Stimulated activated CD4-positive, alpha-beta T cell treated with anti-CD3 and anti-CD28 coated beads, Interleukin-4, amount 100 ng/mL, for 1 hour (primary cell): ENCODE results near the gene ELP1.
"Not testable (repeated sequence)": the region's sequence is repeated elsewhere in the genome, so short reads cannot be mapped to it uniquely, and the experiment has no call there.

Experiments used
- DNase-seq: peaks from one replicate; pipeline ENCODE4 v3.0.0-alpha.2; 2020

The ELP1 gene

DNA sequence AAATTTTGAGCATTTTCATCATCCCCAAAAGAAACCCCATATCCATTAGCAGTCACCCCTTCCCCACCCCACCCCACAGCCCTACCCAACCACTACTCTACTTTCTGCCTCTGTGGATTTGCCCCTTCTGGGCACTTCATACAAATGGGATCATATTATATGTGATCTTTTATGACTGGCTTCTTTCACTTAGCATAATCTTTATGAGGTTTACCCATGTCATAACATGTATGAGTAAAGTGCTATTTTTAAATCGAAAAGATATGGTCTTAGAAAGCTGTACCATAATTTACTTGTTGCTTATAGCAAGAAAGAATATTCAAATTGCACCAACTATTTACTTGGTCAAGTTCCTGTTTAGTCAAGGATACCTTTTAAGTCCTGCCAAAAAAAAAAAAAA is 12.7 kb downstream of the ELP1 start:
- DNase-seq = no peak

DNA sequence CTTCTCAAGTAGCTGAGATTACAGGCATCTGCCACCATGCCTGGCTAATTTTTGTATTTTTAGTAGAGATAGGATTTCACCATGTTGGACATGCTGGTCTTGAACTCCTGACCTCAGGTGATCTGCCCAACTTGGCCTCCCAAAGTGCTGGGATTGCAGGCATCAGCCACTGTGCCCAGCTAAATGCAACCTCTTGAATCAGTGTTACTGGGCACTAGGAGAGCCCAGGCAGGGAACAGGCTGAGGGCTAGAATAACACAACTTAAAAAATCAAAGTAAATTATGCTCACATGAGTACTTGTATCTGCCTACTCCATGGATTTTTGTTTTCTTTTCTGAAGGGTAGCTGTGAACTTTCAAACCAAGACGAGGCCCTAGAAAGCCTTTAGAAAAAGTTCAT is 13.5 kb downstream of the ELP1 start:
- DNase-seq = not testable (repeated sequence)

DNA sequence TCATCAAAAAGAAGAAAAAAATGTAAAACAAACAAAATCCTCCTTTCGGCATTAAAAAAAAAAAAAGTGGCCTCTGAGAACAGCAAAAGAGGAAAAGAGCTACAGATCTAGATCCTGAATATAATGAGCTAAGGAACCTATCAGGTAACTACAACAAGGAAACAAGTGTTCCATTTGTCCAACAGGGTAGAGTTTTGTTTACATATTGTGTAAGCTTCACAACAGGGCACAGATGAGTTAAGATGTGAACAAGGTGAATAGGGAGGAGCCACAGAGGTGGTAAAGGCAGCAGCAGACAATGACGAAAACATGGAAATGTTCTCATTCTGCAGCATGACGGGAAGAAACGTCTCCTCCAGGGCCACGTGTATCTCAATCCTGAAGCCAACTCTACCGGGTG is 14.4 kb downstream of the ELP1 start:
- DNase-seq = no peak

DNA sequence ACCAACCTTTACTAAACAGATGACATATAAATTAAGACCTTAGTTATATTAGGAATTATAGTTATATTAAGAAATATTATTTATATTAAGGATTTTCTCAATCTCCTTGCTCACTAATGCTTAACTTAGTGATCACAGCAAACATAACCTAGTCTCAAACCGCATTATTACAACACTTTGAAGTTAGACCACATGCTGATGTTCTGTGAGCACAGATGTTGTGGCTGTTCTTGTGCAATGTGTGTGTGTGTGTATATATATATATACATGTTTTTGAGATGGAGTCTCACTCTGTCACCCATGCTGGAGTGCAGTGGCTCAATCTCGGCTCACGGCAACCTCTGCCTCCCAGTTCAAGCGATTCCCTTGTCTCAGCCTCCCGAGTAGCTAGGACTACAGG is 20.5 kb downstream of the ELP1 start:
- no peak for DNase-seq

DNA sequence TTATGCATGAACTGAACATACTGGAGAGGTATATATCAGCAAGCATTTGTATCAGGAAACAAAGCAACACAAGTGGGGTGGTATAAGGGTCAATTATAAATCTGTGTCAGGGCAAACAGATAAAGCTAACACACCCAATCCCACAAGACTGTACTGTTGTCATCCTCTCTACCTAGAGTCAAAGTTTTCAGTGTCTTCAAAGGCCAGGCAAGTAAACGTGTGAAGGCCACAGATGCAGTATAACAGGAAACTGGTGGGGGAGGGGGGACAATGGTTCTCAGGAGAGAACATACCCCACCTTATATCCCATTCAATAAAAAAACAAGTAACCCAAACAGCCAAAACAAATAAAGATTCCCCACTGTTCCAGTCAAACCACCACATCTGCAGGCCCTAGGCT is 22.1 kb downstream of the ELP1 start:
- no peak for DNase-seq

DNA sequence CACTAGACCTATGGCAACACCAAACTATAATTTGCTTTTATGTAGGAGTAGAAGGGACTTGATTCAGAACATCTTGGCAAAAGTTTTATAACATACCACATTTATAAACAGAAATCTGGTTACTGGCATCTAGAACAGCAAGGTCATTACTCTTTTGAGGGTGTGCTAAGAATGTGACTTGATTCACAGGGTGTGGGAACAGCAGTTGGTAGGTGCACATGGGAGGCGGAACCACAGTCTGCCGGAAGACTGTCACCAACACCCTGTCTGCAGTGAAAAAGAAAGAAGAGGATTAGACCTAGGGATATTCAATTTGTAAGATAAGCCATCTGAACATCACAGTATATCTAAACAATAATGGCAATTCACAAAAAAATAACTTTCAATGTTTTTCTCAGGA is 23.0 kb downstream of the ELP1 start:
- DNase-seq = no peak

DNA sequence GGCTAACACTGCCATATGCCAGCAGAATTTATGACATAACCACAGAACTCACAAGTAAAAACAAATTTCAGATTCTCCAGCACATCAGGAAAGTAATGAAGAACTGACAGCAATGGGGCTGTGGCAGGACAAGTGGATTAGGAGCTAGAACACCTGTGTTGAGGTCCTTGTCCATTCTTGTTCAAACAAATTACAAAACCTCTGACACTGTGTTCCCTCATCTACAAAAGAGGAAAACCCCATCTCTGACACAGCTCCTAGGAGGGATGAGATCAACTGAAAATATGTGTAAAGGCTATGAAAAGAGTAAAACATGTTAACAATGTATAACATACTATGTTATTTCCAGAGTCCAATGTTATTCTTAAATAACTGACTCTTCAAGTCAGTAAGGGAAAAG is 23.5 kb downstream of the ELP1 start:
- no peak for DNase-seq

DNA sequence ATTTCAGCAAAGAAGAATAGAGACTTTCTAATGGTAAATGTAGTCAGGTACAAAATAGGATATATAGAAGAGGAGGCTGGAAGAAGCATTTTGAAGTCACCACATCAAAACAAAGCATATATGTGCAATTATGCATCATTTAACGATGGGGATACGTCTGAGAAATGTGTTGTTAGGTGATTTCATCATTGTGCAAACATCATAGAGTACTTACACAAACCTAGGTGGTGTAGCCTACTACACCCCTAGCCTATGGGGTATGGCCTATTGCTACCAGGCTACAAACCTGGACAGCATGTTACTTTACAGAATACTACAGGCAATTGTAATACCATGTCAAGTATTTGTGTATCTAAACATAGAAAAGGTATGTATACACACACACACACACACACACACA is 28.4 kb downstream of the ELP1 start:
- DNase-seq = no peak

DNA sequence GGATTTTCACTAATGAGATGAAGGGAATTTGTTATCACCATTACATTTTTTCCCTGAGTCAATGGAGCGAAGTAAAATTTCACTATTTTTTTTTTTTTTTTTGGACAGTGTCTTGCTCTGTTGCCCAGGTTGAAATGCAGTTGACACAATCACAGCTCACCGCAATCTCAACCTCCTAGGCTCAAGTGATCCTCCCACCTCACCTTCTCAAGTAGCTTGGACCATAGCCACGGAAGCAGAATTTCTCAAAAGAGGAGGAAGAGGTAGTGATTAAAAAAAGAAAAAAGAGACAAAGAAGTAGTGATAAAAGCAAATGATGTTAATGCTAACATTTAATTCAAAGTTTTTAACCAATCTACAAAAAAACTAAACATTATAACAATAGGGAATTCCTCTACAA is 29.8 kb downstream of the ELP1 start:
- DNase-seq = no peak

DNA sequence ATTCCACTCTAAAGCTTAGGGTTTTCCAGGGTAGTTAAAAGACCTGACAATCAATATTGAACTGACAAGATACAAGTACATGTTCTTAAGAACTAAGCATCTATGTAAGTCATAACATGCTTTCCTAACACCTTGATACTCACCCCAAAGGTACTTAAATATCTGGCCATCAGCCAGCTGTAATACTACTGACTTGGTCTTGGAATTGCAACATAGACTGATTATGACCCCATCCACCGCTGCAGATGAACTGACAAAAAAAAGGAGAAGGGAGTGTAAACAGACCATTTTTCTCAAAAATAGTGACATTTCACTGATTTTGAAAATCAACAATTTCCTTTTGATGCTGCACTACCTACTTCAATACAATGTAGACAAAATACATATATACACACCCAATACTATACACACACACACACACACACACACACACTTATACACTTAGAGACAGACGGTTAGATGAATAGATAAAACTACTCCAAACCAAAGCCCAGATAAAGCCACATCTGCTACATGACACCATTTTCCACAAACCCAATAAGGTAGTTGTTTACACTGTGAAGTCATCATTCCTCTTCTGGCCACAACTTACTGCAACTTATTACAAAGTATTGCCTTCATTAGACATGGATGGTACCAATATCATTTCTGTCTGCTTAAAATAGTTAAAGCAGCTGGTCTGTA is 30.4 kb downstream of the ELP1 start:
- DNase-seq = no peak

DNA sequence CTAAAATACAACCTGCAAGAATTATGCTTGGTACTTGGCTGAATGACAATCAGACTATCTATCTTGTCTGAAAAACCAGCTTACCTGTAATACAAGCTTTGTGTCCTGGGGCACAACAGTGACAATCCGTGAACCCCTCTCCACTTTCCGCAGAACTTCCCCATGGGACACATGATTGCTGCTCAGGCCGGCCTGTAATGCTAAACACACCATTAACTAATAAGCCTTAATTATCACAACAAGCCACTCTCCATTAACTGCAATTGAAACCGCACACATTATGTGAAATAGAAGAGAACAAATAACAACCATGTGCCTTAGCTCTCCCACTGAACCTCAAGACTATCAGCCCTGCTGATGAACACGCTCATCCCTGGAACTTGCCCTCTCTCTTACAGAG is 33.7 kb downstream of the ELP1 start:
- DNase-seq = no peak

DNA sequence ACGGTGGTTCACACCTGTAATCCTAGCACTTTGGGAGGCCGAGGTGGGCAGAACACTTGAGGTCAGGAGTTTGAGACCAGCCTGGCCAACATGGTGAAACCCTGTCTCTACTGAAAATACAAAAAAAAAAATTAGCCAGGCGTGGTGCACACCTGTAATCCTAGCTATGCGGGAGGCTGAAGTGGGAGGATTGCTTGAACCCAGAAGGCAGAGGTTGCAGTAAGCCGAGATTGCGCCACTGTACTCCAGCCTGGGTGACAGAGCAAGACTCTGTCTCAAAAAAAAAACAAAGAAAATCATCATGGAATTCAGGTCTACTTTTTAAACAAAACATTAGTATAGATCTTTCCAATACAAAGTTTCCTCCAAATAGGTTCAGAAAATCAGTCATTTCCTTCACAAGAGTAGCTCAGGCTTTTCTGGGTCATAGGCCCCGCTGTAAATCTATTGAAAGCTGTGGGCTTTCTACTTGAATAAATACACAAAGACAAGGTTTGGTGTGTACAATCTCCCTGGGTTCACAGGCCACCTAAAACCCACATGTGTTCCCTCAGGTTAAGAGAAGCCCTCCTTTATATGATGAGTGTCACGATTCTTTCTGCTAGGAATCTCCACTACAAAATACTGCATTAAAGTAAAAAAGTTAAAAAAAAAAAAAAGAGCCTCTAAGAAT is 34.8 kb downstream of the ELP1 start:
- DNase-seq = not testable (repeated sequence)

DNA sequence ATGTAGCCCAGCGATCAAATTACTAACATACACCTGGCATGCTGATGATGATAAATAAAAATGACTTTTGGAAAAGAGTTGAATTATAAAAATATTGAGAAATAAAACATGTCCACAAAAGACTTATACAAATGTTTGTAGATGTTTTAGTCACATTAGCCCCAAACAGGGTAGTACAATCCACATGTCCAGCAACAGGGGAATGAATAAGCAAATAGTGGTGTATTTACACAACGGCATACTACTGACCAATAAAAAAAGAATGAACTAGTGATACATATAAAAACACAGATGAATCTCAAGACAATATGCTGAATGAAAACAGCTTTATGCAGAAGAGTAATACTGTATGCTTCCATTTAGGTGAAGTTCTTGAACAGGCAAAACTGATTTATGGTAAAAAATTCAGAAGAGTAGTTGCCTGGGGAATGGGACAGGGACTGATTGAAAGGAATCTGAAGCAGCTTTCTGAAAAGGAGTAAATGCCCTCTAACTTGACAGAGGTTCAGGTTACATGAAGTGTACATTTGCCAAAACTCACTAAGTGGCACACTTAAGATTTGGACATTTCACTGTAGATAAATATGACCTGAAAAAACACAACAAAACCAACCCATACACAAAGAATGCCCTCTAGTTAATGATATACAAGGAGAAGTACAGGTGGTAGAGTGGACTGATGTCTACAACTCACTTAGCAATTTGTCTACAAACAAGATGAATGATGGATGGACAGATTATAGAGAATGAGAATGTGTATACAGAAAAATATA is 36.4 kb downstream of the ELP1 start:
- no peak for DNase-seq

DNA sequence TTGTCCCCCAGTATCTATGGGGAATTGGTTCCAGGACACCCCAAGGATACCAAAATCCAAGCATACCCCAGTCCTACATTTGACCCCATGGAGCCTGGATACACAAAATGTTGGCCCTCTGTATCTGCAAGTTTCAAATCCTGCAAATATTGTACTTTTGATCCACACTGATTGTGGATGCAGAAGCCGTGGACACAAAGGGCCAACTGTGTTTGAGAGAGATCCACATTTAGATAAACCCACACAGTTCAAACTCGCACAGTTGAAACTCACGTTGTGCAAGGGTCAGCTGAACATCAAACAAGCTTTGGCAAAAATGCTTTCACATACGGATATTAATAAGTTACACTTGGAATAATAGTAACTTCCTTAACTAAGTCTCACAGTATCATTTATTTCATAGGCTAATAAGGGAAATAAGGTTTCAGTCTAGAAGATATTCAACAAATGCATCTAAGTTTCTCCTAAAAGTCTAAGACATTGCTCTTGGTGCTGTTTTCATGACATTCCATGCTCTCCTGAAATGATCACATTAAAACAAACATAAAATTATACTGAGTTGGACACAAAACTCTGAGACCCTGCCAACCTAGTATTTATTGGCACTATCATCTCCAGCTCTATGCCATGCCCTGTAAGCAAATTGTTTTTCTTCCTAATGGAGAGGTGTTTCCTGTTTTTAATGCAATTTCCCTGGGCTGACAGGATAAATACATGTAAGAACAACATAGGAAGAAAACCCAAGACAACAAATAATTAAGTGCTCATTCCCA is 39.5 kb downstream of the ELP1 start:
- DNase-seq = no peak

DNA sequence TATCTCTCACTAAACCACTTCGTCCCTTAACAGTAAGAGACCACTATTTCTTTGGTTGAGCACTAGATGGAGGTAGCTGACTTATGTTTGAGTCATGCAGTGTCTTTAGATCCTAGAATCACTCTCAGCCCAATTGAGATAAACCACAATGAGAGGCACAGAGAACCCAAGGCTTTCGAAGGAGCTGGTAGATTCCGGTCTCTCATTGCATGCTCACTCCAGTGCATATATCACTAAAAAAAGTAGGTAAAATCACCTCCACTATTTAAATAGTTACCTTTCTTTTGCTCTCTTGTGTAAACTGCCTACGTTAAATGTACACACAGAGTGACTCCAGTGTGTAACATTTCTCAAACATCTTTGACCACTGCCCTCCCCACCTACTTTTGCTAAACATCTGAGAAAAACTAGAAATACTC is 44.3 kb downstream of the ELP1 start:
- DNase-seq = no peak

DNA sequence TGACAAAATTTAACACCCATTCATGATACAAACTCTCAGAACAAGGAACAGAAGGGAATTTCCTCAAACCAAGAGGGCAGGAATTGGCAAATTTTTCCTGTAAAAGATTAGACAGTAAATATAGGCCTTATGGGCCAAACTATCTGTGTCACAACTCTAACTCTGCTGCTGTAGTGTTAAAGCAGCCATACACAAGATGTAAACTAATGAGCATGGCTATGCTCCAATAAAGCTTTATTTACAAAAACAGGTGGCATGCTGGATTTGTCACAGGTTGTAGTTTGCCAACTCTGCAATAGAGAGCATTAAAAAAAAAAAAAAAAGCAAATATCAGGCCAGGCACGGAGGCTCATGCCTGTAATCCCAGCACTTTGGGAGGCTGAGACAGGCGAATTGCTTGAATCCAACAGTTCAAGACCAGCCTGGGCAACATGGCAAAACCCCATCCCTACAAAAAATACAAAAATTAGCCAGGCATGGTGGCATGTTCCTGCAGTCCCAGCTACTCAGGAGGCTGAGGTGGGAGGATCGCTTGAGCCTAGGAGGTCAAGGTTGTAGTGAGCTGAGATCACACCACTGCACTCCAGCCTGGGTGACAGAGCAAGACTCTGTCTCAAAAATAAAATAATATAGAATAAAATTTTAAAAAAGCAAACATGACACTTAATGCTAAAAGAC is 47.2 kb downstream of the ELP1 start:
- not testable (repeated sequence) for DNase-seq

DNA sequence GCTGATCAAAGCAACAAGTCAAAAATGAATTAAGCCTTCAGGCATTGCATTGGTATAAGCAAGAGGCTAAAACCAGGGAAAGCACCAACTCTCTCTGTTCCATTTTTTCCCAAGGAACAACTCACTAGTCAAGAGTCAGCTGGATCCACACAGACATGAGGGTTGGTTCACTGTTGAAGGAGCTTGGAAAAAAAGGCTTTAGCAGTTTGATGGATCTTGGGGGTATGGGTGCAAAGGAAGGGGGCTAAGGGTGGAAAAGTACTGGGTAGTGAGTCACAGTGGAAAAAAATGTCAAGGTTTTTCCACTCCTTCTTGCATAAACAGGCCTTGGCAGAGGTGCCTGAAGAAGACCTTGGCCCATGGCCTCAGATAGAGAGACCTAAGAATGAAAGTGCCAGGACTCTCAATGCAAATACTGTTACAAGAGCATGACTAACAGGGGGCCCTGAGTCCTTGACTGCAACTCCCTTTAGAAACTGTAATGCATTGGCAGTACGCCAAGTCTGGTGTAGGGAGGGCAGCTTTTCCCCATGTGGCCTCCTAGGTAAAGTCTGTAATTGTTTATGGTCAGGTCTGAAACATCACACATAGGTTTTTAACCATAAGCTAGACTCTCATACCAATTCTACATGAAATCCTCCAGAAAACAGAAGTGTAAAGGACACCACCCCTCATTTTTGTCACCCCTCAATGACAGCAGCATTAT is 48.1 kb downstream of the ELP1 start:
- DNase-seq = peak; percentile 21

DNA sequence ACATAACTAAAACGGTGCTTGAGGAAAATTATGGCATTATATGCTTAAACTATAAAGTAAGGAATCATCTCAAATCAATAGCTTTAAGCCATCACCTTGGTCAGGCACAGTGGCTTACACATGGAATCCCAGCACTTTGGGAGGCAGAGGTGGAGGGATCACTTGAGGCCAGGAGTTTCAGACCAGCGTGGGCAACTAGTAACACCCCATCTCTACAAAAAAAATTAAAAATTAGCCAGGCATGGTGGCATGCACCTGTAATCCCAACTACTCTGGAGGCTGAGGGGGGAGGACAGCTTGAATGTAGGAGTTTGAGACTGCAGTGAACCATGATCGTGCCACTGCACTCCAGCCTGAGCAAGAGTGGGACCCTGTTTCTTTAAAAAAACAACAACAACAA is 49.2 kb downstream of the ELP1 start:
- no peak for DNase-seq

DNA sequence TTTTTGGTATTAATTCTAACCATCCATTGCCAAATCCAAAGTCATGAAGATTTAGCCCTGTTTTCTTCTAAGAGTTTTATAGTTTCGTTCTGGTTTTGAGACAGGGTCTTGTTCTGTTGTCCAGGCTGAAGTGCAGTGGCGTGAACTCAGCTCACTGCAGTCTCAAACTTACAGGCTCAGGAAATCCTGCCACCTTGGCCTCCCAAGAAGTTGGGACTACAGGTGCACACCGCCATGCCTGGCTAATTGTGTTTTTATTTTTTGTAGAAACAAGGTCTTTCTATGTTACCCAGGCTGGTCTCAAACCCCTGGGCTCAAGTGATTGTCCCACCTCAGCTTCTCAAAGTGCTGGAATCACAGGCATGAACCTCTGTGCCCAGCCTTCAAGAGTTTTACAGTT is 50.8 kb downstream of the ELP1 start:
- DNase-seq = no peak

DNA sequence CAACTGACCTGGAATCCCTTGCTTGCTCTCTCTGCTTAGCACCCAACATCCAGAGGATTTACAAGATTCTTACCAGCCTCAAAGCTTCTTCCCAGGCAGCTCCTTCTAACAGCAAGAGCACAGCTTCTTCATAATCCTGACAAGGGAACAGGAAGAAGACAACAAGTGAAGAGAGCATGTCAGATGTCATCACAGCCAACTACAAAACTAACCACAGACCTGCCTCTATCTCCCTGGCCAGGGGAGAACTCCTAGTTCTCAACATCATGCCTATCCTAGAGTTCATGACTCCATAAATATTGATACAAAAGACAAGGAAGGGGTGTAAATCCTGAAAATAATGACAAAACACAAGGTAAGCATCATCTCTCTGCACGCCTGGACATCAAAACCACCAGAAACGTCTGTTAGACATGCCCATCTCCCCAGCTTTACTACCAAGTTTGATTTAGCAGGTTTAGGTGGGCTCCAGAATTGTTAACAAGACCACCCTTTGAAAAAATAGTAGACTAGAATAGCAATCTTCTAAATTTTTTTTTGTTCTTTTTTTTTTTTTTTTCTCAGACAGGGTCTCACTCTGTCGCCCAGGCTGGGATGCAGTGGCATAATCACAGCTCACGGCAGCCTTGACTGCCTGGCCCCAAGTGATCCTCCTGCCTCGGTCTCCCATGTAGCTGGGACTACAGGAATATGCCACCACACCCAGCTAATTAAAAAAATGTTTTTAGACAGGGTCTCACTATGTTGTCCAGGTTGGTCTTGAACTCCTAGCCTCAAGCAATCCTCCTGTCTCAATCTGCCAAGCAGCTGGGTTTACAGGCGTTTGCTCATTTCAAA is 51.7 kb downstream of the ELP1 start:
- DNase-seq = no peak

DNA sequence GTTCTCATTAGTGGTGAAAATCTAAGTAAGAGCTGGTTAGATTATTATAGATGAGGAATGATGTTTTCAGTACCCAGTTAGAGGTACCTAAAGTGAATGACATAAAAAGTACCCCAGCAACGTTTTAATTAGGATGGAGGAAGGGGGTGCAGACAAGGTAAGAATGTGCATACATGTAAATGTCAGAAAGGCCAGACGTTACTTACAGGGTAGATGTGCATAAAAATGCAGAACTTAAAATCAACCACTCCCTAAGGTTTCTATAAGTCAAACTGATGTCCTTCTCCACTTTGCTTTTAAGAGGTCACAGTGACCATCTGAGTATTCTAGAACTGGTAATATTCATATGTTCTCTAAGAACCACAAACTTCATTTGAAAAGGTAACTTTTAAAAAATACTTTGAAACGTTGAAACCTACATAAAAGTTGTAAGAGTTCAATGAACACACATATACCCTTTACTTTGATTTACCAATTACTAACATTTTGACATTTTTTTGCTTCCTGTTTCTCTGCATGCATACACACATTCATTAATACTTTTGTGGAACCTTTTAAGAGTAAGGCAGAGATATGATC is 53.1 kb downstream of the ELP1 start:
- DNase-seq = no peak
